ENCODE results near the gene SPOP.
"Not testable (repeated sequence)": the region's sequence is repeated elsewhere in the genome, so short reads cannot be mapped to it uniquely, and the experiment has no call there.

SPOP gene

GRCh38 chr17:49681106-49681979 is 3.4 kb upstream of the SPOP start:
- no peak overlapping the region for H3K27ac Mint-ChIP-seq
- no peak overlapping the region for H3K4me3 Mint-ChIP-seq
- H3K27me3 Mint-ChIP-seq = no peaks in the 10 kb centered on the region
- H3K4me1 Mint-ChIP-seq (ENCODE audit: low read depth) = peaks cover 13% of the 10 kb centered on the region
- no peaks in the 10 kb centered on the region for H3K9me3 Mint-ChIP-seq
- peaks cover 4% of the 10 kb centered on the region for H3K36me3 Mint-ChIP-seq (ENCODE audit: low read depth)

- H3K27ac Mint-ChIP-seq = no peak overlapping the region
These were observed 2.4 kb upstream of the SPOP start for GRCh38 chr17:49680314-49680713.

GRCh38 chr17:49677134-49677932 is 564 bp downstream of the SPOP start:
- Mint-ChIP-seq H3K36me3 (ENCODE audit: low read depth) (peaks cover 33% of the 10 kb centered on the region), H3K4me1 (ENCODE audit: low read depth) (peaks cover 46% of the 10 kb centered on the region), H3K27me3 (no peaks in the 10 kb centered on the region), H3K27ac (peak overlapping the region; percentile 95), H3K4me3 (peak overlapping the region; percentile 93), H3K9me3 (no peaks in the 10 kb centered on the region)

More at GRCh38 chr17:49680314-49680713, 2.4 kb upstream of the SPOP start:
- Mint-ChIP-seq H3K36me3 (ENCODE audit: low read depth) (peaks cover 11% of the 10 kb centered on the region), H3K4me3 (no peak overlapping the region), H3K9me3 (no peaks in the 10 kb centered on the region), H3K27me3 (no peaks in the 10 kb centered on the region), H3K4me1 (ENCODE audit: low read depth) (peaks cover 23% of the 10 kb centered on the region)

GRCh38 chr17:49676276-49676868 is 1.5 kb downstream of the SPOP start:
- Mint-ChIP-seq H3K4me3 (peak overlapping the region; percentile 93), H3K9me3 (no peaks in the 10 kb centered on the region), H3K27me3 (no peaks in the 10 kb centered on the region), H3K27ac (peak overlapping the region; percentile 95), H3K36me3 (ENCODE audit: low read depth) (peaks cover 37% of the 10 kb centered on the region), H3K4me1 (ENCODE audit: low read depth) (peaks cover 54% of the 10 kb centered on the region)

DNA sequence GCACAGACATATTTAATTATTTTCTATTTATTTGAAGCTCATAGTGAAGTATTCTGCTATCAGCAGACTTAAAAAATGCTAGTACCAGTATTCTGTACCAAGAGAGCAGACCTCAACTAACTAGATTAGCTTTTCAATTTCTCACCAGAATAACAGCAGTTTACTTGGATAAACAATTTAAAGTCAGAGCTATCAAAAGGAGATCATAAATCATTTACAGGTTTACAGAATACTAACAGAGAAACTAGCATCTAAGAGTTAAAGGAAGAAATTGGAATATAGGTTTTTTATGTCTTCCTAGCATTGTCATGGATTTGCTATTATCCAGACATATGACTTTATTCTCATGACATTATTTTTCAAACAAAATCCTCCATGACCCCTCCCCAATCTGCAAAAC is 3.4 kb downstream of the SPOP start:
- no peak overlapping the region for H3K4me3 Mint-ChIP-seq
- peaks cover 41% of the 10 kb centered on the region for H3K36me3 Mint-ChIP-seq (ENCODE audit: low read depth)
- peaks cover 71% of the 10 kb centered on the region for H3K4me1 Mint-ChIP-seq (ENCODE audit: low read depth)
- no peaks in the 10 kb centered on the region for H3K9me3 Mint-ChIP-seq
- peak overlapping the region; percentile 95 for H3K27ac Mint-ChIP-seq
- no peaks in the 10 kb centered on the region for H3K27me3 Mint-ChIP-seq

DNA sequence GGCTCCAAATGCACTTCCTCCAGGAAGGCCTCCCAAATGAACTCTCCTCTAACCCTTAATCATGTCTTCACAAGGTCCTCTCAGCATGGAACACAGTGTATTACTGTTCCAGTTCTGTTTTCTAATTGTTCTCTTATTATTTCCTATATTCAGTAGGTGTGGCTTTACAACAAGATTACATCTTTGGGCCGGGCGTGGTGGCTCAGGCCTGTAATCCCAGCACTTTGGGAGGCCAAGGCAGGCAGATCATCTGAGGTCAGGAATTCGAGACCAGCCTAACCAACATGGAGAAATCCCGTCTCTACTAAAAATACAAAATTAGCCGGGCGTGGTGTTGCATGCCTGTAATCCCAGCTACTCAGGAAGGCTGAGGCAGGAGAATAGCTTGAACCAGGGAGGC is 4.2 kb downstream of the SPOP start:
- Mint-ChIP-seq H3K4me1 (ENCODE audit: low read depth) (peaks cover 71% of the 10 kb centered on the region), H3K36me3 (ENCODE audit: low read depth) (peaks cover 41% of the 10 kb centered on the region)
- H3K27ac Mint-ChIP-seq, H3K27me3 Mint-ChIP-seq, H3K4me3 Mint-ChIP-seq, H3K9me3 Mint-ChIP-seq: not testable (repeated sequence)

- Mint-ChIP-seq H3K4me3 (no peak overlapping the region), H3K27me3 (no peaks in the 10 kb centered on the region), H3K4me1 (ENCODE audit: low read depth) (peaks cover 70% of the 10 kb centered on the region), H3K9me3 (no peaks in the 10 kb centered on the region), H3K27ac (no peak overlapping the region), H3K36me3 (ENCODE audit: low read depth) (peaks cover 40% of the 10 kb centered on the region)
These were observed 7.3 kb downstream of the SPOP start for GRCh38 chr17:49670641-49671040.

GRCh38 chr17:49670002-49670401 is 7.9 kb downstream of the SPOP start:
- Mint-ChIP-seq H3K27ac (peak overlapping the region; percentile 14), H3K4me1 (ENCODE audit: low read depth) (peaks cover 67% of the 10 kb centered on the region), H3K36me3 (ENCODE audit: low read depth) (peaks cover 35% of the 10 kb centered on the region), H3K4me3 (no peak overlapping the region), H3K27me3 (no peaks in the 10 kb centered on the region), H3K9me3 (no peaks in the 10 kb centered on the region)

DNA sequence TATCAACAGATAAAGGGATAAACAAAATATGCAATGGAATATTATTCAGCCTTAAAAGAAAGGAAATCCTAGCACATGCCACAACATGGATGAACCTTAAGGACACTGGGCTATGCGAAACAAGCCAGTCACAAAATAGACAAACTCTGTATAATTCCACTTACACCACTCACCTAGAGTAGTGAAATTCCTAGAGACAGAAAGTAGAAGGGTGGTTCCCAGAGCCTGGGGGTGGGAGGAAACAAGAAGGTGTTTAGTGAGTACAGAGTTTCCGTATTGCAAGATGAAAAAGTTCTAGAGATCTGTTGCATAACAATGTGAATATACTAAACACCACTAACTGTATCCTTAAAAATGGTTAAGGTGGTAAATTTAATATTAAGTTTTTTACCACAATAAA is 10.0 kb downstream of the SPOP start:
- Mint-ChIP-seq H3K4me1 (ENCODE audit: low read depth) (peaks cover 68% of the 10 kb centered on the region), H3K9me3 (no peaks in the 10 kb centered on the region), H3K27ac (no peak overlapping the region), H3K27me3 (no peaks in the 10 kb centered on the region), H3K36me3 (ENCODE audit: low read depth) (peaks cover 28% of the 10 kb centered on the region), H3K4me3 (no peak overlapping the region)

GRCh38 chr17:49664706-49665211 is 13.1 kb downstream of the SPOP start:
- Mint-ChIP-seq H3K4me3 (no peak overlapping the region), H3K36me3 (ENCODE audit: low read depth) (peaks cover 27% of the 10 kb centered on the region), H3K27me3 (no peaks in the 10 kb centered on the region), H3K4me1 (ENCODE audit: low read depth) (peaks cover 52% of the 10 kb centered on the region), H3K9me3 (no peaks in the 10 kb centered on the region), H3K27ac (no peak overlapping the region)

GRCh38 chr17:49659661-49660382 is 18.1 kb downstream of the SPOP start:
- Mint-ChIP-seq H3K27ac (no peak overlapping the region), H3K4me1 (ENCODE audit: low read depth) (peaks cover 49% of the 10 kb centered on the region), H3K27me3 (no peaks in the 10 kb centered on the region), H3K4me3 (no peak overlapping the region), H3K36me3 (ENCODE audit: low read depth) (peaks cover 39% of the 10 kb centered on the region), H3K9me3 (no peaks in the 10 kb centered on the region)

DNA sequence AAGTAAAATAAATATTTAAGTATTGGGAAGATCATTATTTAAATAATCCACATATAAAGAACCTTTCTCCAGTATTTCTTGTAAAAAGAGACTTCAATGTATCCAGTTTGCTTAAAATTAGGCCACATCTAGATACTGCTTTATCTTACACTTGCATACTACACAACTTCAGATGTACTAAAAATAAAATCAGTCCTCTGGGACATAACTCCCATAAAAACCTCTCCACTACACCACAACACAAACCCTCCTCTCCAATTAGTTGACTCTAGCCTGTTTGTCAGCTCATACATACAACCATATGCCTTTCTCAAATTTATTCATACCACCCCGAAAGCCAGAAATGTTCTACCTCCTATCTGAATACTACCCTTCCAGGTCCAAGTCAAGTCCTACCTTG is 21.6 kb downstream of the SPOP start:
- Mint-ChIP-seq H3K9me3 (no peaks in the 10 kb centered on the region), H3K27ac (no peak overlapping the region), H3K4me3 (no peak overlapping the region), H3K27me3 (no peaks in the 10 kb centered on the region), H3K36me3 (ENCODE audit: low read depth) (peaks cover 29% of the 10 kb centered on the region), H3K4me1 (ENCODE audit: low read depth) (peaks cover 48% of the 10 kb centered on the region)

- Mint-ChIP-seq H3K27me3 (no peaks in the 10 kb centered on the region), H3K36me3 (ENCODE audit: low read depth) (peaks cover 17% of the 10 kb centered on the region), H3K27ac (peak overlapping the region; percentile 89), H3K9me3 (no peaks in the 10 kb centered on the region), H3K4me1 (ENCODE audit: low read depth) (peaks cover 68% of the 10 kb centered on the region), H3K4me3 (no peak overlapping the region)
These were observed 30.7 kb downstream of the SPOP start for GRCh38 chr17:49647256-49647585.

DNA sequence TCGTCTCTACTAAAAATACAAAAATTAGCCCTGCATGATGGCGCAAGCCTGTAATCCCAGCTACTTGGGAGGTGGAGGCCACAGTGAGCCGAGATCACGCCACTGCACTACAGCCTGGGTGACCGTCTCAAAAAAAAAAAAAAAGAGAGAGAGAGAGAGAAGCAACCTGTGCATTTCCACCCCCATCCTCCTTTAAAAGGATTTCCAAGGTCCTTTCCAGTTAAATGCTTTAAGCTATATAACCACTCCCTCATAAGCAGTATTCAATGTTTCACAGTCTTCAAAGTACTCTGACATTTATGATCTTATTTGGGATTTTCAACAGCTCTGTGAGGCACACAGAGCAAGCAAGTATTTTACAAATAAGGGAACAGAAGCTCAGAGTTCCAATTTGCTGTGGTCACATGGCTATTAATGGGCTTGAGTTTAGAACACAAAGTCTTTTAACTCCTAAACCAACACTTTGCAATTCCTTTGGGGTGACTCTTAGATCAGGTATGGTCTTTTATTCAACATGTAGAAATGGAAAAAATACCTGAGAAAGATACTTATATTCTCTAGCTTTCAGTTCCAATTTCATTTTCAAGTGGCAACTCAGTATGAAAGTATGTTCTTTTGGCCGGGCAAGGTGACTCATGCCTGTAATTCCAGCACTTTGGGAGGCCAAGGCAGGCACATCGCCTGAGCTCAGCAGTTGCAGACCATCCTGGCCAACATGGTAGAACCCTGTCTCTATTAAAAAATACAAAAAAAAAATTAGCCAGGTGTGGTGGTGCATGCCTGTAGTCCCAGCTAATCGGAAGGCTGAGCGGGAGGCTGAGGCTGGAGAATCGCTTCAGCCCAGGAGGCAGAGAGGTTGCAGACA is 31.3 kb downstream of the SPOP start:
- Mint-ChIP-seq H3K27me3 (no peaks in the 10 kb centered on the region), H3K9me3 (no peaks in the 10 kb centered on the region), H3K36me3 (ENCODE audit: low read depth) (peaks cover 17% of the 10 kb centered on the region), H3K4me3 (peak overlapping the region; percentile 50), H3K27ac (peak overlapping the region; percentile 89), H3K4me1 (ENCODE audit: low read depth) (peaks cover 65% of the 10 kb centered on the region)
